ENCODE measurements around the gene MLYCD.
"Not testable (repeated sequence)": the region's sequence is repeated elsewhere in the genome, so short reads cannot be mapped to it uniquely, and the experiment has no call there.

MLYCD gene

DNA sequence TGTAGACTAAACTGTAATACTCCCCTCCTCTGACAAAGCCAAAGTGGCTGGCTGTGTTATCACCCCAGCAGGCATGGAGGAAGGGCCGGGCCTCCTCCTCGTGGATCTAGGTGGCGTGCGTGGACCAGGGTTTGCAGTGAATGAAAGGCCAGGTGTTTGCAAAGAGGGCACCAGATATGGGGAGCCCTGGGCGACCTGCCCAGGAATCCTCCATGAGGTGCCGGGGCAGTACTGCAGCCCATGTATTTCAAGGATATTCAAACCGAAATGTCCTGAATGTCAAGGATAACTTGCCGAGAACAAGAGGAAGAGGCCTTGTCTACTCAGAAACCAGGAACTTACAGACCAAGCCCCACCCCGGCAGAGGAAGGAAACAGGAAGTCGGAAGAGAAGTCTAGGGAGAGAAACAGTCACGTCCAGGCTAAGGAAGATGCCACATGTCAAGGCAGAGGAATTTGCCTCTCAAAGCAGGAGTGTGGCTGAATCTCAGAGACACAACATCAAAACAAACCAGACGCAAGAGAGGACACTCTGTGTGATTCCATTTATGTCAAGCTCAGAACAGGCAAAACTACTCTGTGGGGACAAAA lies 40.4 kb downstream of the MLYCD start:
- Histone ChIP-seq H3K4me3 (IDR thresholded peaks at IDR 0.05; ENCODE audit: insufficient read depth, low read depth, low read length) (no peak overlapping the region), H3K79me2 (ENCODE audit: insufficient read depth, low read depth) (no peaks in the 10 kb centered on the region), H3K27me3 (ENCODE audit: insufficient read depth, low read depth) (no peaks in the 10 kb centered on the region), H3K4me2 (no peak overlapping the region), H2AFZ (ENCODE audit: low read depth) (no peak overlapping the region), H4K20me1 (ENCODE audit: insufficient read depth) (no peaks in the 10 kb centered on the region), H3K27ac (no peak overlapping the region), H3K36me3 (ENCODE audit: insufficient read depth) (no peaks in the 10 kb centered on the region), H3K9ac (no peak overlapping the region), H3K4me1 (ENCODE audit: low read depth, poor library complexity, severe bottlenecking) (no peaks in the 10 kb centered on the region)
- TF ChIP-seq, protein P1, sequence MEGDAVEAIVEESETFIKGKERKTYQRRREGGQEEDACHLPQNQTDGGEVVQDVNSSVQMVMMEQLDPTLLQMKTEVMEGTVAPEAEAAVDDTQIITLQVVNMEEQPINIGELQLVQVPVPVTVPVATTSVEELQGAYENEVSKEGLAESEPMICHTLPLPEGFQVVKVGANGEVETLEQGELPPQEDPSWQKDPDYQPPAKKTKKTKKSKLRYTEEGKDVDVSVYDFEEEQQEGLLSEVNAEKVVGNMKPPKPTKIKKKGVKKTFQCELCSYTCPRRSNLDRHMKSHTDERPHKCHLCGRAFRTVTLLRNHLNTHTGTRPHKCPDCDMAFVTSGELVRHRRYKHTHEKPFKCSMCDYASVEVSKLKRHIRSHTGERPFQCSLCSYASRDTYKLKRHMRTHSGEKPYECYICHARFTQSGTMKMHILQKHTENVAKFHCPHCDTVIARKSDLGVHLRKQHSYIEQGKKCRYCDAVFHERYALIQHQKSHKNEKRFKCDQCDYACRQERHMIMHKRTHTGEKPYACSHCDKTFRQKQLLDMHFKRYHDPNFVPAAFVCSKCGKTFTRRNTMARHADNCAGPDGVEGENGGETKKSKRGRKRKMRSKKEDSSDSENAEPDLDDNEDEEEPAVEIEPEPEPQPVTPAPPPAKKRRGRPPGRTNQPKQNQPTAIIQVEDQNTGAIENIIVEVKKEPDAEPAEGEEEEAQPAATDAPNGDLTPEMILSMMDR (conservative IDR thresholded peaks at IDR 0.05; ENCODE audit: low read depth, low read length) = no peak

DNA sequence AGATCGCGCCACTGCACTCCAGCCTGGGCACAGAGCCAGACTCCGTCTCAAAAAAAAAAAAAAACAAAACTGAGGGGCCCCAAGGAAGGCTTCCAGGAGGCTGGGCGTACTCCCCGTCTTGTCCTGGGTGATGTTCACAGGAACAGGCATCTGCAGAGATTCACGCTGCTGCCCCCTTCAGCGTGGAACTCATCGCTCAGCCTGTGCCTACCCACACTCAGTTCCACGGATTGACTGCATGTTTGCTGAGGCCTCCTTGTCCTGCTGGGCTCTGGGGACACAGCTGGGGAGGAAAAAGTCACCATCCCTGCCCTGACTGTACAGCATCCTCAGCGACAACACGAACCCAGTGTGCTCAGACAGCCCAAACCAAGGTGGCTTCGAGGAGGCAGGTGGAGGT lies 41.2 kb downstream of the MLYCD start:
- Histone ChIP-seq H3K79me2 (ENCODE audit: insufficient read depth, low read depth) (no peaks in the 10 kb centered on the region), H3K4me2 (no peak overlapping the region), H3K27ac (no peak overlapping the region), H2AFZ (ENCODE audit: low read depth) (no peak overlapping the region), H3K4me1 (ENCODE audit: low read depth, poor library complexity, severe bottlenecking) (no peaks in the 10 kb centered on the region), H3K27me3 (ENCODE audit: insufficient read depth, low read depth) (no peaks in the 10 kb centered on the region), H3K4me3 (IDR thresholded peaks at IDR 0.05; ENCODE audit: insufficient read depth, low read depth, low read length) (no peak overlapping the region), H3K9ac (no peak overlapping the region), H3K36me3 (ENCODE audit: insufficient read depth) (no peaks in the 10 kb centered on the region), H4K20me1 (ENCODE audit: insufficient read depth) (no peaks in the 10 kb centered on the region)
- TF ChIP-seq, protein P1 (conservative IDR thresholded peaks at IDR 0.05; ENCODE audit: low read depth, low read length) = no peak

GRCh38 chr16:83940630-83941378 lies 41.9 kb downstream of the MLYCD start:
- Histone ChIP-seq H3K4me3 (IDR thresholded peaks at IDR 0.05; ENCODE audit: insufficient read depth, low read depth, low read length) (no peak overlapping the region), H3K27ac (no peak overlapping the region), H2AFZ (ENCODE audit: low read depth) (no peak overlapping the region), H3K79me2 (ENCODE audit: insufficient read depth, low read depth) (no peaks in the 10 kb centered on the region), H3K27me3 (ENCODE audit: insufficient read depth, low read depth) (no peaks in the 10 kb centered on the region), H3K4me1 (ENCODE audit: low read depth, poor library complexity, severe bottlenecking) (no peaks in the 10 kb centered on the region), H3K4me2 (no peak overlapping the region), H3K36me3 (ENCODE audit: insufficient read depth) (no peaks in the 10 kb centered on the region), H4K20me1 (ENCODE audit: insufficient read depth) (no peaks in the 10 kb centered on the region), H3K9ac (no peak overlapping the region)
- TF ChIP-seq, protein P1 (conservative IDR thresholded peaks at IDR 0.05; ENCODE audit: low read depth, low read length) = no peak

DNA sequence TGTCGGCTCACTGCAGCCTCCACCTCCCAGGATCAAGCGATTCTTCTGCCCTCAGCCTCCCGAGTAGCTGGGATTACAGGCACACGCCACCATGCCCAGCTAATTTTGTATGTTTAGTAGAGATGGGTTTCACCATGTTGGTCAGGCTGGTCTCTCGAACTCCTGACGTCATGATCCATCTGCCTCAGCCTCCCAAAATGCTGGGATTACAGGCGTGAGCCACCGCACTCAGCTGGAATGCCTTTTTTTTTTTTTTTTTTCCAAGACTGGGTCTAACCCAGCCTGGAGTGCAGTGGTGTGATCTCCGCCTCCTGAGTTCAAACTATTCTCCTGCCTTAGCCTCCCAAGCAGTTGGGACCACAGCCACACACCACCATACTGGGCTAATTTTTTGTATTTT lies 42.6 kb downstream of the MLYCD start:
- not testable (repeated sequence) for H3K27ac ChIP-seq; H3K4me2 ChIP-seq; H3K9ac ChIP-seq; H3K4me1 ChIP-seq (ENCODE audit: low read depth, poor library complexity, severe bottlenecking); H3K4me3 ChIP-seq (IDR thresholded peaks at IDR 0.05; ENCODE audit: insufficient read depth, low read depth, low read length); H4K20me1 ChIP-seq (ENCODE audit: insufficient read depth); H2AFZ ChIP-seq (ENCODE audit: low read depth); H3K27me3 ChIP-seq (ENCODE audit: insufficient read depth, low read depth); H3K79me2 ChIP-seq (ENCODE audit: insufficient read depth, low read depth); H3K36me3 ChIP-seq (ENCODE audit: insufficient read depth)

DNA sequence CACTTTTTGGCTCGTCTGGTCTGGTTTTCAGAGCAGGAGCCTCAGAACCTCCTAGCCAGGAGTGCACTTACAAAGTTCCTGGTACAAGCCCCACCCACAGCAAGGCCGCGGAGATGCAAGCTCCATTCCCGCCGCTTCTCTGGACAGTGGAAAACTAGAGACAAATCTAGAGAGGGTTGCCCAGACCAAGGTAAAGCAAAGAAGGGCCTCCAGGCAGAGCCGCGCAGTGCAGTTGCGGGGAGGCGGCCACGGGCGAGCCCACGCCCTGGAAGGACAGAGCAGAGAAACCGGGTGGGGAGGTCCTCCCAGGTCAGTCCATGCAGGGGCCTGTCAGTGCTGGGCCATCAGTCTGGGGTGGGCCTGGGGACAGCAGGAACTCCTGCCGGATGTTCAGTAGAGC lies 43.2 kb downstream of the MLYCD start:
- Histone ChIP-seq H3K36me3 (ENCODE audit: insufficient read depth) (no peaks in the 10 kb centered on the region), H3K79me2 (ENCODE audit: insufficient read depth, low read depth) (no peaks in the 10 kb centered on the region), H3K27ac (no peak overlapping the region), H3K4me2 (no peak overlapping the region), H4K20me1 (ENCODE audit: insufficient read depth) (no peaks in the 10 kb centered on the region), H3K4me3 (IDR thresholded peaks at IDR 0.05; ENCODE audit: insufficient read depth, low read depth, low read length) (no peak overlapping the region), H2AFZ (ENCODE audit: low read depth) (no peak overlapping the region), H3K9ac (no peak overlapping the region), H3K4me1 (ENCODE audit: low read depth, poor library complexity, severe bottlenecking) (no peaks in the 10 kb centered on the region), H3K27me3 (ENCODE audit: insufficient read depth, low read depth) (no peaks in the 10 kb centered on the region)
- TF ChIP-seq, protein P1 (conservative IDR thresholded peaks at IDR 0.05; ENCODE audit: low read depth, low read length) = no peak

All from KMS-11 (cell line).